ENCODE results near the gene ZNF407.

- TF ChIP-seq POLR2A (IDR thresholded peaks at IDR 0.05) (no peak), CTCF (IDR thresholded peaks at IDR 0.05) (no peak)
Observed at GRCh38 chr18:74563999-74564398, 33.7 kb upstream of the ZNF407 start.

All from testis (tissue), 2 donors.